Liver (tissue), 9 donors: Measurements from ENCODE around the gene GPR55. TPM values are rescaled to one million over a fixed set of nuclear protein-coding genes. Genes with fewer than 3 reads are reported as not detected.

Source experiments
- DNase-seq: peaks from one replicate; pipeline ENCODE4 v3.0.0-alpha.2; 2017; ENCODE audit warnings: low spot score
- H3K27ac ChIP-seq, 2 donors: one replicate each; pipeline ENCODE4 v1.7.0; 2013; ENCODE audit warnings: inconsistent platforms in 2 of 2, low read length in 2 of 2, control low read depth in 1 of 2, low read depth in 1 of 2, mild to moderate bottlenecking in 1 of 2
- H3K27me3 ChIP-seq, 4 donors: one replicate each; pipeline versions ENCODE4 v1.6.1 to v1.7.0; 2013; ENCODE audit warnings: low read length in 3 of 4, inconsistent platforms in 1 of 4, mild to moderate bottlenecking in 1 of 4, moderate library complexity in 1 of 4; ENCODE audit not compliant: control insufficient read depth in 4 of 4, insufficient read depth in 4 of 4
- H3K36me3 ChIP-seq, 4 donors: one replicate each; pipeline versions ENCODE4 v1.6.1 to v1.7.0; 2013; ENCODE audit warnings: low read length in 3 of 4, mild to moderate bottlenecking in 3 of 4, low read depth in 1 of 4, moderate library complexity in 1 of 4; ENCODE audit not compliant: control insufficient read depth in 4 of 4, insufficient read depth in 3 of 4
- H3K4me1 ChIP-seq, 4 donors: one replicate each; pipeline versions ENCODE4 v1.6.1 to v1.7.0; 2013; ENCODE audit warnings: low read length in 3 of 4, mild to moderate bottlenecking in 3 of 4, moderate library complexity in 1 of 4; ENCODE audit not compliant: control insufficient read depth in 4 of 4, insufficient read depth in 4 of 4
- H3K4me3 ChIP-seq, 3 donors: one replicate each; pipeline versions ENCODE4 v1.6.1 to v1.7.0; 2013; ENCODE audit warnings: low read length in 3 of 3, control low read depth in 1 of 3, low read depth in 1 of 3, mild to moderate bottlenecking in 1 of 3
- H3K9ac ChIP-seq, 2 donors: one replicate each; pipeline ENCODE4 v1.7.0; 2013; ENCODE audit warnings: low read length in 2 of 2, mild to moderate bottlenecking in 2 of 2, moderate library complexity in 2 of 2, control low read depth in 1 of 2, low read depth in 1 of 2
- H3K9me3 ChIP-seq, 4 donors: one replicate each; pipeline versions ENCODE4 v1.6.1 to v1.7.0; 2013; ENCODE audit warnings: low read length in 3 of 4; ENCODE audit not compliant: control insufficient read depth in 4 of 4
- ATF3 ChIP-seq: IDR thresholded peaks from 2 replicates; pipeline ENCODE4 v1.6.1; 2016; ENCODE audit warnings: antibody characterized with exemption
- CTCF ChIP-seq: fragments of 150-350 bp; IDR thresholded peaks from 2 replicates; pipeline ENCODE4 v1.5.1; 2017; ENCODE audit warnings: improper control_type of control experiment, low read depth, low read length; ENCODE audit not compliant: missing input control
- EGR1 ChIP-seq, 2 donors: IDR thresholded peaks; 2 replicates each; pipeline ENCODE4 v1.6.1; 2016 to 2018; ENCODE audit warnings: antibody characterized with exemption in 2 of 2, low read depth in 2 of 2
- FOXA1 ChIP-seq: IDR thresholded peaks from 2 replicates; pipeline ENCODE4 v1.6.1; 2016; ENCODE audit warnings: antibody characterized with exemption
- FOXA2 ChIP-seq: IDR thresholded peaks from 2 replicates; pipeline ENCODE4 v1.6.1; 2016; ENCODE audit warnings: antibody characterized with exemption
- GABPA ChIP-seq, 2 donors: IDR thresholded peaks in 1 of 2; conservative IDR thresholded peaks in 1 of 2; 2 replicates each; pipeline ENCODE4 v1.6.1; 2016; ENCODE audit warnings: antibody characterized with exemption in 2 of 2, mild to moderate bottlenecking in 1 of 2, moderate library complexity in 1 of 2
- HNF4A ChIP-seq, 2 donors: conservative IDR thresholded peaks; 2 replicates each; pipeline ENCODE4 v1.6.1; 2016; ENCODE audit warnings: antibody characterized with exemption in 2 of 2, mild to moderate bottlenecking in 2 of 2
- HNF4G ChIP-seq: IDR thresholded peaks from 2 replicates; pipeline ENCODE4 v1.6.1; 2016; ENCODE audit warnings: antibody characterized with exemption
- JUND ChIP-seq, 2 donors: IDR thresholded peaks; 2 replicates each; pipeline ENCODE4 v1.6.1; 2016; ENCODE audit warnings: antibody characterized with exemption in 2 of 2
- MAX ChIP-seq: IDR thresholded peaks from 2 replicates; pipeline ENCODE4 v1.6.1; 2016; ENCODE audit warnings: antibody characterized with exemption
- NR2F2 ChIP-seq: IDR thresholded peaks from 2 replicates; pipeline ENCODE4 v1.6.1; 2016; ENCODE audit warnings: antibody characterized with exemption
- RAD21 ChIP-seq, 2 donors: IDR thresholded peaks; 2 replicates each; pipeline ENCODE4 v1.6.1; 2016; ENCODE audit warnings: antibody characterized with exemption in 2 of 2, mild to moderate bottlenecking in 2 of 2
- REST ChIP-seq: IDR thresholded peaks from 2 replicates; pipeline ENCODE4 v1.6.1; 2016; ENCODE audit warnings: antibody characterized with exemption, mild to moderate bottlenecking
- RXRA ChIP-seq, 2 donors: IDR thresholded peaks; 2 replicates each; pipeline ENCODE4 v1.6.1; 2017 to 2018; ENCODE audit warnings: antibody characterized with exemption in 2 of 2, mild to moderate bottlenecking in 1 of 2
- SP1 ChIP-seq: IDR thresholded peaks from 2 replicates; pipeline ENCODE4 v1.6.1; 2018; ENCODE audit warnings: antibody characterized with exemption, mild to moderate bottlenecking
- TAF1 ChIP-seq: conservative IDR thresholded peaks from 2 replicates; pipeline ENCODE4 v1.6.1; 2016; ENCODE audit warnings: antibody characterized with exemption, mild to moderate bottlenecking
- YY1 ChIP-seq: IDR thresholded peaks from 2 replicates; pipeline ENCODE4 v1.6.1; 2016; ENCODE audit warnings: antibody characterized with exemption, mild to moderate bottlenecking
- ZBTB33 ChIP-seq: IDR thresholded peaks from 2 replicates; pipeline ENCODE4 v1.6.1; 2016; ENCODE audit warnings: antibody characterized with exemption
- WGBS: extraction: QIAGEN DNeasy Blood & Tissue Kit; methylation state at CpG from one replicate; pipeline ENCODE4 v1.1.7; 2013; 5-methylcytosine and 5-hydroxymethylcytosine counted together
- polyA plus RNA-seq, 2 donors: library from polyadenylated mRNA; stranded (reverse) in 1 of 2; unstranded in 1 of 2; fragments of 200-250 nt in 1 of 2; fragments of >200 nt in 1 of 2; fragmentation: Nextera tagmentation in 1 of 2; extraction: Ambion mirVana in 1 of 2; gene quantifications; one replicate each; pipeline versions ENCODE4 v1.2.1 to v1.2.3, GENCODE V29; 2013 to 2015
- total RNA-seq, 2 donors: library from RNA; depleted of rRNA; stranded (reverse); fragments of >200 nt; gene quantifications; one replicate each; pipeline ENCODE4 v1.2.3, GENCODE V29; 2014
- donor health status: healthy.
- donor health status: healthy.
- donor health status: healthy.
- donor health status: healthy.
- donor health status: healthy.

Gene GPR55
- total and polyA plus RNA-seq, 4 donors: 0.05 to 0.17 (median 0.10) TPM; not detected in 1

GRCh38 chr2:230893338-230893737, 31.7 kb downstream of the GPR55 start:
- H3K27me3 ChIP-seq: no peaks in the 10 kb centered on the region
- TF ChIP-seq SP1 (no peak), HNF4G (no peak), FOXA1 (no peak), MAX (no peak), FOXA2 (no peak), JUND (IDR thresholded peaks at IDR 0.05) (no peak), ATF3 (no peak), EGR1 (IDR thresholded peaks at IDR 0.05; ENCODE audit: low read depth in 2 of 2) (no peak), ZBTB33 (no peak), HNF4A (conservative IDR thresholded peaks at IDR 0.05) (no peak), REST (no peak), GABPA (IDR thresholded peaks at IDR 0.05 in 1 of 2, conservative IDR thresholded peaks at IDR 0.05 in 1 of 2) (no peak), NR2F2 (no peak), RXRA (IDR thresholded peaks at IDR 0.05) (no peak), YY1 (no peak), CTCF (no peak), TAF1 (no peak), RAD21 (IDR thresholded peaks at IDR 0.05) (no peak)
- no peak overlapping the region for H3K9ac ChIP-seq
- H3K4me1 ChIP-seq: no peaks in the 10 kb centered on the region
- H3K27ac ChIP-seq: no peak overlapping the region
- no peak overlapping the region for H3K4me3 ChIP-seq
- no peaks in the 10 kb centered on the region for H3K36me3 ChIP-seq
- peaks cover 0 to 4% (median 3%) of the 10 kb centered on the region in 4 donors for H3K9me3 ChIP-seq
- DNase-seq: no peak
- 45% methylated on average over 6 of the region's 6 CpGs for WGBS
